Cardiac septum (tissue), 1 donor: Measurements from ENCODE around the gene CHST7. TPM values are rescaled to one million over a fixed set of nuclear protein-coding genes. Genes with fewer than 3 reads are reported as not detected.
"Not testable (repeated sequence)": the region's sequence is repeated elsewhere in the genome, so short reads cannot be mapped to it uniquely, and the experiment has no call there.

ENCODE experiments used
- DNase-seq: peaks from one replicate; pipeline ENCODE4 v3.0.0-alpha.2; 2020; ENCODE audit warnings: low spot score
- intact Hi-C: fragments of 100-400 bp; cut with DNase I; formaldehyde crosslinking; loops from one replicate; pipeline ENCODE4 v1.14.0; 2022
- long read RNA-seq: library from polyadenylated mRNA; unstranded; transcript quantifications from one replicate; pipeline ENCODE4 v2.0.0, GENCODE V29; 2021
- total RNA-seq: library from RNA; stranded (reverse); fragmentation: NEBNext Ultra II Directional; extraction: Animal tissue kit (Norgen Biotek cat#: 25700); gene quantifications from one replicate; pipeline ENCODE4 v1.2.1, GENCODE V29; 2021
- donor health status: DM: no; HTN: no; CAD: no.

Gene CHST7
- 3.5 TPM for total RNA-seq
- long read RNA-seq, transcript CHST7-201 (2 exons, 2,289 nt) = major isoform, 8 of 9 reads
- long read RNA-seq, partial matches to known transcripts = 0 of 9 reads
- long read RNA-seq, other reads (novel, unspliced or antisense) = 1 of 9 reads

- peak; percentile 79 for DNase-seq
- intact Hi-C loops = no loop called here
Measured at GRCh38 chrX:46573331-46573891, at the start of gene CHST7. Gene CHST7 (plus strand): TSS chrX:46573765. CDS start chrX:46573932, 167 bp downstream.

DNA sequence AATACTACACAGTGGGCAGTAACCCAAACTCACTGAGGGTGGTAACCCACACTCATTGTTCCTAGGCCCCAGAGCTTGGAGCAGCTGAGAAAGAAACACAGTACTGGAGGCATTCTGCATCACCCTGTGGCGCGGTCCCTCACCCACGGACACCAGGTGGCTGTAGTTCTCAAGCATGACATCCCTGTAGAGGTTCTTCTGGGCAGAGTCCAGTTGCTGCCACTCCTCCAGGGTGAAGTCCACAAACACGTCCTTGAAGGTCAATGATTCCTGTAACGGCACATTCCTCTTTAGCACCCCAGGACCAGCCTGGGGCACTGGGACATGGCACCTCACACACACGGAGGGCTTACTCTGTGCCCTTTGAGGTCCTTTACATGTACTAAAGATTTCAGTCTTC lies 44.9 kb upstream of the CHST7 start:
- DNase-seq, intact Hi-C loops: not testable (repeated sequence)

DNA sequence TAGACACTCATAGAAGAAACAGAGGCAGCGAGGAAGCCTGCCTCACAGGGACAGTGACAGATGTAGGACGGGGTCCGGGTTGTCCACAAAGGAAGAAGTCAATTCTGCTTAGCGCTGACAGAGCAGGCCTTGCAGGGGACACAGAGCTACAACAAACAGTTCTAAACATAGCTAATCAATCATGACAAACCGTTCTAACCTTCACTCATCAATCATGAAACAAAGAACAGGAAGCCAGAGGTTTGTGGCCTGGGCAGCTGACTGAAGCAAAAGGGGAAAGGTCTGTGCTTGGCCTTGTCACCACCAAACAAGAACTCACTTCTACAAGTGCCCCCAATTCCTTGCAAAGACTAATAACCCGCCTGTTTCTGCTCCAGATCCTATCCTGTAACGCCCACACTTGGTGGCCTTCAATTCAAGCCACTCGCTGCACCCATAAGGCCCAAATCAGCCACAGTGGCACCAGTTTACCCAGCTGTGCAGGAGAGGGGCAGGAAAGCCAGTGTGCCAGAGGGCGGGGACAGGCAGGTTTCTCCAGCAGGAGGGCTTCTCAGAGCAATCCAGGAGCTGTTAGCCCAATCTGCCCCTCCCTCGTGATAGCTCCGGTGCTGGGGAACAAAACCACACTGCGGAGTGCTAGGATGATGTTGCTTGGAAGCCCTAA lies 43.7 kb upstream of the CHST7 start:
- DNase-seq, intact Hi-C loops: not testable (repeated sequence)

- intact Hi-C loops, DNase-seq: not testable (repeated sequence)
Measured at GRCh38 chrX:46530404-46530908, 43.1 kb upstream of the CHST7 start.

DNA sequence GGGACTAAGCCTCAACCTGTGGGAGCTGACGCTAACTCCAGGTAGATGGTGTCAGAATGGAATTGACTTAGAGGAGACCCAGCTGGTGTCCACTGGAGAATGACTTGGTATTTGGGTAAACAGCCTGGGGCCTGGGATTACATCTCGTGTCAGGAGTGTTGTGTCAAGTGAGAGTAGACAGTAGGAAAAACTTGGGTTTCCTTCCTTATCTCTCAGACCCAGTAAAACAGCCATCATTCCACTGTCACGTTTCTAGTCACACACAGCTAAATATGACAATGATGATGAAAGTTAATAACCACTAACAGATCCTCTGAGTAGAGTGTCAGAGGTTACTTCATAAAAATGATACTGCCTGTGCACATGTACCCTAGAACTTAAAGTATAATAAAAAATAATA lies 42.1 kb upstream of the CHST7 start:
- no peak for DNase-seq
- intact Hi-C loops = no loop called here

GRCh38 chrX:46543441-46543840 lies 30.1 kb upstream of the CHST7 start:
- intact Hi-C loops = no loop called here

GRCh38 chrX:46544527-46544926 lies 29.0 kb upstream of the CHST7 start:
- intact Hi-C loops, DNase-seq: not testable (repeated sequence)

More at GRCh38 chrX:46543441-46543840, 30.1 kb upstream of the CHST7 start:
- no peak for DNase-seq

GRCh38 chrX:46545111-46546005 lies 28.2 kb upstream of the CHST7 start, which contains the start of gene ZNF674:
Gene ZNF674 (minus strand): TSS chrX:46545421. CDS start chrX:46542087, 3,334 bp downstream.
- peak; percentile 97 for DNase-seq
- intact Hi-C loops = no loop called here

GRCh38 chrX:46547857-46548256 lies 25.7 kb upstream of the CHST7 start:
- intact Hi-C loops = no loop called here
- DNase-seq = no peak

DNA sequence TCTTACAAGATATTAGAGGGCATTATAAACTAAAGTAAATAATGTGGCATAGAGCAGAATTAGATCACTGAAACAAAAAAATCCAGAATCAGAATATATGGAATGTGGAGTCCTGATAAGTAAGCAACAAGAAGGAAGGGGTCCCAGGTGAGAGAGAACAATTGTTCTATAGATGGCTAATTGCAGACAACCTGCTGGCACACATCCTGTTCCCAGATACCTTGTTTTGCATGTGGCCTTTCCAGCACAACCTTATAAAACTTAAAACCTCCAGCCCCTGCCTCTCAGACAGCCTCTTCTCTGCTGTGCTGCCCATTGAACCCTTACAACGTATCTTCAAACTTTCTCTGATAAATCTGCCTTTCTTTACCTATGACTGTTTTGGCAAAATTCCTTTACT lies 23.7 kb upstream of the CHST7 start:
- intact Hi-C loops = loop anchor here (5.0 kb wide), 1 partner anchor 137 kb away; no protein-coding TSS in a partner anchor
- DNase-seq = no peak

GRCh38 chrX:46551494-46552128 lies 22.0 kb upstream of the CHST7 start:
- intact Hi-C loops = loop anchor here (5.0 kb wide), 1 partner anchor 136 kb away; no protein-coding TSS in a partner anchor
- DNase-seq = no peak

DNA sequence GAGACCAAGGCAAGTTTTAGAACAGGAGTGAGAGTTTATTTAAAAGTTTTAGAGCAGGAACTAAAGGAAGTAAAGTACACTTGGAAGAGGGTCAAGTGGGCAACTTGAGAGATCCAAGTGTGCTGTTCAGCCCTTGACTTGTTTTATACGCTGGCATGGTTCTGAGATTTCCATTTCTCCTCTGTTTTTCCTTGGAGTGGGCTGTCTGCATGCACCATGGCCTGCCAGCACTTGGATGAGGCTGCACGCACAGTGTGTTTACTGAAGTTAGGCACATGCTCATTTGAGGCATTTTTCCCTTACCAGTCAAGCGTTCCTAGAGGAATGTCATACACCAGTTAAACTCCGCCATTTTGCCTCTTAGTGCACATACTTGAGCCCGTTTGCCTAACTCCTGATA lies 19.6 kb upstream of the CHST7 start:
- peak; percentile 12 for DNase-seq
- intact Hi-C loops = loop anchor here (5.0 kb wide), 1 partner anchor 133 kb away; no protein-coding TSS in a partner anchor

DNA sequence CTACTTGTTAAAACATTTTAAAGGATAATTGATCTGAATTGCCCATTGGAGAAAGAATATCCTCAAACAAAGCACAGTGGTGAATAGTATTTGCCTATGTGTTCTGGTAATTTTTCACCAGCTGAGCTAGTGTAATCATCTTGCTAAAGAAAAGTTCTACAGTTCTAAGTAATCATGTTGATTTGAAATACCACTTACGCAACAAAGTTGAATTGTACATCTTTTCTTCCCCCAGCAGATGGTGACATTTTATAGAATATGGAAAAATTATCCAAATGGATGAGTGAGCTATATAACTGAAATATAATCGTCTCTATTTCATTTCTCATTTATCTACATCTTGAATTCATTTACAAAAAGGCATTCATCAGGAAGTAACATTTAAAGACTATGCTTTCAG lies 18.6 kb upstream of the CHST7 start:
- intact Hi-C loops = loop anchor here (5.0 kb wide), 1 partner anchor 132 kb away; no protein-coding TSS in a partner anchor
- no peak for DNase-seq

DNA sequence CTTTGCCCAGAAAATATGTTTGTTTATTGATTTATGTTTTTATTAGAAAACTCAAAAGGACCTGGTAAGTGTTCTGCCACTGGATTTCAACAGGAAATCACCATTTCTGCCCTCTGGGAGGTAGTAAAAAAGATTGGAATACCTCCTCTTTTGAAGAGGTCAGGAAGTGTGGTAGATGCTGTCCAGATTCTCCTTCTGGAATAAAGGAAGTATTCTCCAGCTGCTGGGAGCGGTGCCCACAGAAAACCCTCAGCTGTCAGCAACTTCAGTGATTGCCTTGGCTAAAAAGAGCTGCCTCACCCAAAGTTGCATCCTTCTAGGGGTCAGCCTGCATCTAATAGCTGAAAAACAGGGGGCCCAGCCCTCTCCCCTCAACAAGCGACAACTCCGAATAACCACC lies 14.5 kb upstream of the CHST7 start:
- intact Hi-C loops = no loop called here
- peak; percentile 38 for DNase-seq

DNA sequence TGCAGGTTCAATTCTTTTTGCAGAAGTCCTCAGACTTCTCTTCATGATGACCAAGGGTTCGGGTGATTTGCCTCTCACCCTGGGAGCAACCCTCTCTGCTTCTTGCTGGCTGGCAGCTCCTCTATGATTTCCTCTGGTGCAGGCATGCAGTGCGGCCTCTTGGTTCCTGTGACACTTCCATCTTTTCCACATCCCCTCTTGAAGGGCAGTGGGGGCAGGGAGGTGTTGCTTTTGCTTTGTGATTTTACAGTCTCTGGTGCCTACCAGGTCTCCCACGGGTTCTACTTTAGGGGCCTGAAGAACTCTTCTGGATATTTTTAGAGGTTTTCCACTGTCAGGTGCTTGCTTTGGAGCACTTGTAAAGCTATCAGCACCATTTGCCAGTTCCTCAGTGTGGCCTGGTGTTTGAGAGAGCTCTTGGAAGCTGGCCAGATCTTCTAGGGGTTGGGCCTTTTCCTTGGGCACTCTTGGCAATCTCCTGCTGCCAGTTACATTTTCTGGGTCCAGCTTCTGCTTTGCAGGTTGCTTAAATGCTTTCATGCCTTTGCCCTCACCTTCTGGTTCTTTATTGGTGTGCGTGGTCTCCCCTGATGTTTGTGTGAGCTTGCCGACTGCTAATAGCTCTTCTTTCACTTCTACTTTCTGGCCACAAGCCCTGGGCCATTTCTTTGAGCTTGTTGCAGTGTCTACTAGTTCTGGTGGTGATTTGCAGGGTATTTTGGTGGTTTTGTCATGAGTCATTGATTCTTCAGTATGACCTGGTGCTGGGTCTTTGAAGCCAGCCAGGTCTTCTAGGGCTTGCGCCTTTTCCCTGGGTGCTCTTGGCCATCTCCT lies 11.5 kb upstream of the CHST7 start:
- peak; percentile 62 for DNase-seq
- intact Hi-C loops = no loop called here

DNA sequence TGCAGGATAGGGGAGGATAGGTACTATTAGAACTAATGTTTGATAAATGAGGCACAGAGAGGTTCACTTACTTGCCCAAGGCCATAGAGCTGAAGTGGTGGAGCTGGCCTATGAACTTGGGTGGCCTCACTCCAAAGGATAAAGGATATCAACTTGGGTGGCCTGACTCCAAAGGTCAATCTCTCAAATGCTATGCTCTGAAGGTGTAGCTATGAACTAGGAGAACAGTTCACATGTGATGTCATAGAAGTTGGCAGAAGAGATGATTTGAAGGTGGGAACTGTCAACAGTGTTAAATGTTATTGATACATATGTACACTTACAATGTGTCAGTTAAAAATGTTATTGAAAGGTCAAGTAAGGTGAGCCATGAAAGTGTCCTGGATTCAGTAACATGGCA lies 6.2 kb upstream of the CHST7 start:
- DNase-seq = no peak
- intact Hi-C loops = no loop called here

DNA sequence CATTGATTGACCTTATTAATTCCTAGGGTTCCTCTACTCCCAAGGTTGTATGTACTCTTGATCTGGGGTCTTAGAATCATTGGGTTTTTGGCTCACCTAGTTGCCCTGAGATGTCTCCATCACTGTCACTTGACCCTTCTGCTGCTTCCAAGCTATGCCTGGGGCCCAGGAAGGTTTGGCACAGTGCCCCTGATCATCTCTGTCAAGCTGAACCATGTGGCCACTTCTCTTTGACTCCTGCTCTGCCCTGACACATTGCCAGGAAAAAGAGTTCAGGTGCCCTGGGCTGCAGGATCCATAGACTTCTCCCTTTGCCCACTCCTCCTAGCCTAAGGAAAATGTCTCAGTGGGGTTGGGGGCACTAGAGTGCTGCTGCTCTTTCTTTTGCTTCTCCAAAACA lies 3.9 kb upstream of the CHST7 start:
- no peak for DNase-seq
- intact Hi-C loops = no loop called here
